Activated T-helper 2 cell treated with anti-CD3 and anti-CD28 coated beads, Interferon-gamma antibody, Interleukin-2, Interleukin-4, amounts not matched to agents 10 μg/mL and 5 μg/mL and 100 μg/mL, durations not matched to agents 14 hours and 24 hours and 36 hours (primary cell): ENCODE results near the gene CD4. TPM values are rescaled to one million over a fixed set of nuclear protein-coding genes. Genes with fewer than 3 reads are reported as not detected.

Source experiments
- DNase-seq: peaks from one replicate; pipeline ENCODE4 v3.0.0; 2021; ENCODE audit warnings: low spot score
- H3K27ac Mint-ChIP-seq: one replicate; pipeline ENCODE4 v1.8.0; 2021; ENCODE audit warnings: mixed read lengths
- H3K27me3 Mint-ChIP-seq: one replicate; pipeline ENCODE4 v1.8.0; 2021; ENCODE audit warnings: low read depth, mixed read lengths
- H3K36me3 Mint-ChIP-seq: one replicate; pipeline ENCODE4 v1.8.0; 2021; ENCODE audit warnings: low read depth, mixed read lengths
- H3K4me1 Mint-ChIP-seq: one replicate; pipeline ENCODE4 v1.8.0; 2021; ENCODE audit warnings: low read depth, mixed read lengths
- H3K4me3 Mint-ChIP-seq: one replicate; pipeline ENCODE4 v1.8.0; 2021; ENCODE audit warnings: low read depth, mild to moderate bottlenecking, moderate library complexity, mixed read lengths
- H3K9me3 Mint-ChIP-seq: one replicate; pipeline ENCODE4 v1.8.0; 2021; ENCODE audit warnings: mixed read lengths
- intact Hi-C: fragments of 100-400 bp; cut with micrococcal nuclease; formaldehyde crosslinking; loops from one replicate; pipeline ENCODE4 v1.15.1; 2023
- total RNA-seq: library from RNA; stranded (reverse); gene quantifications from 2 replicates; pipeline ENCODE4 v1.2.3, GENCODE V29; 2022

CD4 gene
- total RNA-seq, 1 donor from 2014 or later = 368 TPM

DNA sequence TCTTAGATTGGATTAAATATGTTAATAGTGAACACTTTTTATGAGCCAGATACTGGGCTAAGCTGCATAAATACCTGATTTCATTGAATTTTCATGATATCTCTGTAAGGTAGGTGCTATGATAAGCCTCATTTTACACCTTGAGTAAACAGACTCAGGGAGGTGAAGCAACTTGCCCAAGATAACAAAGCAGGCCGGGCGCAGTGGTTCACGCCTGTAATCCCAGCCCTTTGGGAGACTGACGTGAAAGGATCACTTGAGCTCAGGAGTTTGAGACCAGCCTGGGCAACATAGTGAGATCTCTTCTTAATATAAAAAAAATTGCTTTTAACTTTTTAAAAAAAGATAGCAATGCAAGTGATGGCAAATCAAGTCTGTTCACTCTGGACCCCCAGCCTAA, 52.7 kb downstream of the CD4 start:
- Mint-ChIP-seq H3K4me3 (no peak overlapping the region), H3K36me3 (peaks cover 7% of the 10 kb centered on the region), H3K27me3 (no peaks in the 10 kb centered on the region), H3K9me3 (no peaks in the 10 kb centered on the region), H3K4me1 (no peaks in the 10 kb centered on the region), H3K27ac (no peak overlapping the region)
- no peak for DNase-seq
- intact Hi-C loops = no loop called here

DNA sequence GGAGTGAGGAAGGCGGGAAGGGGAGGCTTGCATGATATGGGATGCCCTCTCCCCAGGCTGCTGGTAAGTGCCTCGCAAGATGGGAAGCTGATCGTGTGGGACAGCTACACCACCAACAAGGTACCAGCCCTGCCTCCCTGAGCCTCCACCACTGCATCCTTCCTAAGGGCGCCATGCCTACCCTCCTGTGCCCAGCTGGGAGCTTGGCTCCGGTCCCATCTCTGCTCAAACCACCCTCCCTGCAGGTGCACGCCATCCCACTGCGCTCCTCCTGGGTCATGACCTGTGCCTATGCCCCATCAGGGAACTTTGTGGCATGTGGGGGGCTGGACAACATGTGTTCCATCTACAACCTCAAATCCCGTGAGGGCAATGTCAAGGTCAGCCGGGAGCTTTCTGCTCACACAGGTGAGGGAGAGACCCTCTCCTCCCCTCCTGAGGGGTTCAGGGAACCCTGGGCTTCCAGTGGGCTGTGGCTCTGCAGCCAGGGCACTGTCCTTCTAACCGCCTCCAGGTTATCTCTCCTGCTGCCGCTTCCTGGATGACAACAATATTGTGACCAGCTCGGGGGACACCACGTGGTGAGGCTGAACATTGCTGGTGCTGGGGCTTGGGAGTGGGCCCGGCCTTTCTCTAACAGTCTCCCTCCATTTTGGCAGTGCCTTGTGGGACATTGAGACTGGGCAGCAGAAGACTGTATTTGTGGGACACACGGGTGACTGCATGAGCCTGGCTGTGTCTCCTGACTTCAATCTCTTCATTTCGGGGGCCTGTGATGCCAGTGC, 54.0 kb downstream of the CD4 start:
- H3K9me3 Mint-ChIP-seq = no peaks in the 10 kb centered on the region
- peaks cover 5% of the 10 kb centered on the region for H3K4me1 Mint-ChIP-seq
- no peak for DNase-seq
- intact Hi-C loops = no loop called here
- H3K27ac Mint-ChIP-seq = no peak overlapping the region
- peaks cover 16% of the 10 kb centered on the region for H3K36me3 Mint-ChIP-seq
- no peaks in the 10 kb centered on the region for H3K27me3 Mint-ChIP-seq
- H3K4me3 Mint-ChIP-seq = no peak overlapping the region

DNA sequence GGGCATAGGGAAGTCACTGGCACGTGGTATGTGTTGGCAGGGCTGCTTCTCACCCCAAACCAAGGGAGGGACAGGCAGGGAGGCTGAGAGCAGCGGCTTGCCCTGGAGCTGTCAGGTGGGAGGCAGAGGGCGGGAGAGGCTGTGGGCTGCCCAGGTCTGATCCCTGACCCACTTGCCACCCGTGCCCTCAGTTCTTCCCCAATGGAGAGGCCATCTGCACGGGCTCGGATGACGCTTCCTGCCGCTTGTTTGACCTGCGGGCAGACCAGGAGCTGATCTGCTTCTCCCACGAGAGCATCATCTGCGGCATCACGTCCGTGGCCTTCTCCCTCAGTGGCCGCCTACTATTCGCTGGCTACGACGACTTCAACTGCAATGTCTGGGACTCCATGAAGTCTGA, 56.1 kb downstream of the CD4 start:
- peaks cover 18% of the 10 kb centered on the region for H3K4me1 Mint-ChIP-seq
- H3K27ac Mint-ChIP-seq = no peak overlapping the region
- H3K9me3 Mint-ChIP-seq = no peaks in the 10 kb centered on the region
- intact Hi-C loops = no loop called here
- H3K36me3 Mint-ChIP-seq = peaks cover 28% of the 10 kb centered on the region
- no peaks in the 10 kb centered on the region for H3K27me3 Mint-ChIP-seq
- no peak for DNase-seq
- no peak overlapping the region for H3K4me3 Mint-ChIP-seq

DNA sequence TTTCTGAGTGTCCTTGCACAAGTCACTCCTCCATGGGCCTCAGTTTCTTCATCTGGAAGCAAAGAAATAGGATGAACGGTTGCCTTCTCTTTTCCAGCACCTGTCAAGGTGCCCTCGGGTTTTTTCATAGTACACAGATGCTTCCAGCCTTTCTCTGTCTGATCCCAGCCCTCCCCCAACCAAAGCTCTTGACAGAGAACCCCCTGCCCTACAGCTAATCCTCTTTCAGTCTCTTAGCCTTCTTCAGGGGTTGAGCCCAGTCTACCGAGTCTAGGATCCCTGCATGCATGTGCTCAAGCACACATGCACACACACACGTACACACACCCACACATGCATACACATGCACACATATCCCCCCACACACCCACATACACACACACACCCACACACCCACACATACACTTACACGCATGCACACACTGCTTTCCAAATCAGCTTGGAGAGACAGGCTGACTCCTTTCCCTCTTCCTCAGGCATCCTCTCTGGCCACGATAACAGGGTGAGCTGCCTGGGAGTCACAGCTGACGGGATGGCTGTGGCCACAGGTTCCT, 57.1 kb downstream of the CD4 start:
- Mint-ChIP-seq H3K36me3 (peaks cover 34% of the 10 kb centered on the region), H3K4me3 (no peak overlapping the region), H3K4me1 (peaks cover 21% of the 10 kb centered on the region), H3K9me3 (no peaks in the 10 kb centered on the region), H3K27me3 (no peaks in the 10 kb centered on the region), H3K27ac (no peak overlapping the region)
- intact Hi-C loops = no loop called here
- DNase-seq = no peak

DNA sequence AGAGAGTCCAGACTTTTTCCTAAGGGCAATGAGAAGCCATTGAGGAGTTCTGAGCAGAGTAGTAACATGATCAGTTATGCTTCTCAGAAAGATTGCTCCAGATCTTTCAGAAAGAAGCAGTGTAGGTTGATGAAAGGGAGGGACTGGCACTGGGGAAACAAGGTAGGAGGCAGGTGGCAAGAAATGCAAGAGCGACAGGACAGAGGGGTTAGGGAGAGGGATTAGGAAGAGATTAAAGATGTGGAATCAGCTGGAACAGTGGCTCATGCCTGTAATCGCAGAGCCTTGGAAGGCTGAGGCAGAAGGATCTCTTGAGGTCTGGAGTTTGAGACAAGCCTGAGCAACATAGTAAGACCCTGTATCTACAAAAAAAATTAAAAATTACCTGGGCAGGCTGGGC, 58.3 kb downstream of the CD4 start:
- Mint-ChIP-seq H3K27ac (peak overlapping the region; percentile 40), H3K27me3 (no peaks in the 10 kb centered on the region), H3K4me1 (peaks cover 21% of the 10 kb centered on the region), H3K4me3 (peak overlapping the region; percentile 60), H3K36me3 (peaks cover 34% of the 10 kb centered on the region), H3K9me3 (no peaks in the 10 kb centered on the region)
- DNase-seq = no peak
- intact Hi-C loops = no loop called here

DNA sequence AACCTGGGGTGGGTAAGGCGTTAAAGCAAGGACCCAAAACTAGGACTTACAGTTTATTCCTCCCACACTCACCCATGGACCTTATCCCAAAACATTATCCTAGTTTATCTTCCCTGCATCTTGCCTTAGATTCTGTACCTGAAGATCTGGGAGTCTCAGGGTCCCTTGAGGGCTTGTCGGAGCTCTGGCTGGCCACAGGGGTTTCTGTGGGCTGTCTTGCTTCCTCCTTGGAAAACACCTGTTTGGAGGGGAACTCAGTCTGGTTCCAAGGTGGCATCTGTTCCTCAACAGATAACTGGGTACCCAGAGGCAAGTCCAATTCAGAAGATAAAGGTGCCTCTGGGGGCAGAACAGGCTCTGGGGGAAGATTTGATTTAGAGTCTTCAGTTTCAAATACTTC, 60.1 kb downstream of the CD4 start:
- Mint-ChIP-seq H3K4me3 (peak overlapping the region; percentile 96), H3K36me3 (peaks cover 44% of the 10 kb centered on the region), H3K4me1 (peaks cover 34% of the 10 kb centered on the region), H3K9me3 (no peaks in the 10 kb centered on the region), H3K27me3 (no peaks in the 10 kb centered on the region), H3K27ac (no peak overlapping the region)
- no peak for DNase-seq
- intact Hi-C loops = no loop called here

DNA sequence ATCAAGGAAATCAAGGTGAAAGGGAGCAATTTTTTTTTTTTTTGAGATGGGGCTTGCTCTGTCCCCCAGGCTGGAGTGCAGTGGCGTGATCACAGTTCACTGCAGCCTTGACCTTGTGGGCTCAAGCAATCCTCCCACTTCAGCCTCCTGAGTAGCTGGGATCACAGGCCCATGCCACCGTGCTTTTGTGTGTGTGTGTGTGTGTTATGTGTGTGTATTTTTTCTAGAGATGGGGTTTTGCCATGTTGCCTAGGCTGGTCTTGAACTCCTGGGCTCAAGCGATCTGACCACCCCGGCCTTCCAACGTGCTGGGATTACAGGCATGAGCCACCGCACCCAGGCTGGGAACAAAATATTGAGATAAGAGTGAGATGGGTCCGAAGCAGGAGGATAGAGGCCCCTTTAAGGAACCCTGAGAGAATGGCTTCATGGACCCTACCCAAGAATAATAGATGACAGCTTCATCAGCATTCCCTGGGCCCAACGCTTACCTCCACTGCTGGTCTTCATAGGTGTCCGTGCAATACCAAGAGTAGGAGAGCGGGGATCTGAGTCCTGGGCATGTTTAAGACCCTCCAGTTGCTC, 60.7 kb downstream of the CD4 start:
- H3K4me1 Mint-ChIP-seq = peaks cover 34% of the 10 kb centered on the region
- no peaks in the 10 kb centered on the region for H3K9me3 Mint-ChIP-seq
- DNase-seq = no peak
- intact Hi-C loops = loop anchor here (5.0 kb wide), 2 partner anchors 283 to 358 kb away; partner anchors contain the start of genes MRPL51, NCAPD2 and NOP2
- peak overlapping the region; percentile 96 for H3K4me3 Mint-ChIP-seq
- H3K27ac Mint-ChIP-seq = peak overlapping the region; percentile 39
- no peaks in the 10 kb centered on the region for H3K27me3 Mint-ChIP-seq
- H3K36me3 Mint-ChIP-seq = peaks cover 44% of the 10 kb centered on the region

DNA sequence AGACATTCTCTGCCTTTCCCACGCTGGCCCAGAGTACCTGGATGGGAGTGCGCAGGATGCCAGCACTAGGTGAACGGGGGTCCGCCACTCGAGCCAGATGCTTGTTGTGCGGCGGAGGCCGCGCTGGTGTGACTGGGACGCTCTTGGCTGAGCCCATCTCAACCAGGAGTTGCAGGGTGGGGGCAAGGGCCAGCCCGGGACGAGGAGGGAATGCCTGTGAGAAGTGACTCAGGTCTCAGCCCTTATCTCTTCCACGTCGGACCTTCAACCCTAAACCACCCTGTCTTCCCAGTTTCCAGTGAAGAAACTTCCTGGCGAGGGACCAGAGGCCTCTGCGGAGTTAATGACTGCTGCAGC, 61.4 kb downstream of the CD4 start:
- Mint-ChIP-seq H3K9me3 (no peaks in the 10 kb centered on the region), H3K27ac (peak overlapping the region; percentile 97), H3K4me1 (peaks cover 34% of the 10 kb centered on the region), H3K36me3 (peaks cover 47% of the 10 kb centered on the region), H3K4me3 (peak overlapping the region; percentile 96), H3K27me3 (no peaks in the 10 kb centered on the region)
- intact Hi-C loops = loop anchor here (1.0 to 5.0 kb wide), 3 partner anchors 120 to 358 kb away; partner anchors contain the start of genes EMG1, MRPL51, NCAPD2 and NOP2
- DNase-seq = no peak

DNA sequence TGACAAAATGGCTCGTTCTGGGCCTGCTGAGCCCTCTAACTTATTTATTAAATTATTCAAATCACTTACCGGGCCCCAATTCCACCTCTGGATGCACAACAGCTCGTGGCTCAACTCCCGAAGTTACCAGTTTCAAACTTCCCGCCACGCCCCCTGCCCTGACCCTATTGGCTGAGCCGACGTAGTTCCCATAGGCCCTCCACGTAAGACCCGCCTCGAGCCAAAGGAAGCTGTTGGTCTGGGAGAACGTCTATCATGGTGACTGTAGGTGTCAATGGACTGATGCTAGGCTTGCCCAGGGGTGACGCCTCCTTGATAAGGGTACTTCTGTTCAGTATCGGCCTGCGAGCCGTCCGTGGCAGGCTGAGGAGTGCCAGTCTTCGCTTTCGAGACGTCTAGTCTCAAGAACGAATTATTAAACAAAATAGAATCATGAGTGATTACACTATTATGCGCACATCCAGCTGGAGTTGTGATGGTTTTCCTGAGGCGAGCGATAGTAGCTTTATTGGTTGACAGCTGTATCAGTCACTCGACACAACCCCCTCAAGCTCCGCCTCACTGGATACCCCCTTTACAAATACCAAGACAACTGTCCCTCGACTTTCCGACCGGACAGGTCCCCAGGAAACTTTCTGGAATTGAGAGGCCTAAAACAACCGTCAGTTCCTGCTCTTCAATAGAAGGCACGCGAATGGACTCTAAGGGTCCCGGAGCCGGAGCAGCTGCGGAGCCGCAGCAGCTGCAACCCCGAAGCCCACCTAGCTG, 62.0 kb downstream of the CD4 start, which contains the start of gene CDCA3:
Gene CDCA3 (minus strand): TSS at position 134 of the 768 bp plus-strand sequence. CDS start 334 bp downstream, outside the sequence.
- H3K9me3 Mint-ChIP-seq = no peaks in the 10 kb centered on the region
- peak within 1 kb of the TSS; percentile 96 for H3K4me3 Mint-ChIP-seq
- peak within 1 kb of the TSS; percentile 97 for H3K27ac Mint-ChIP-seq
- DNase-seq = peak; percentile 92
- intact Hi-C loops = loop anchor here (1.0 to 5.0 kb wide), 3 partner anchors 119 to 359 kb away; partner anchors contain the start of genes EMG1, MRPL51, NCAPD2 and NOP2
- no peaks in the 10 kb centered on the region for H3K27me3 Mint-ChIP-seq
- peaks cover 34% of the 10 kb centered on the region for H3K4me1 Mint-ChIP-seq
- peaks cover 49% of the 10 kb centered on the region for H3K36me3 Mint-ChIP-seq

DNA sequence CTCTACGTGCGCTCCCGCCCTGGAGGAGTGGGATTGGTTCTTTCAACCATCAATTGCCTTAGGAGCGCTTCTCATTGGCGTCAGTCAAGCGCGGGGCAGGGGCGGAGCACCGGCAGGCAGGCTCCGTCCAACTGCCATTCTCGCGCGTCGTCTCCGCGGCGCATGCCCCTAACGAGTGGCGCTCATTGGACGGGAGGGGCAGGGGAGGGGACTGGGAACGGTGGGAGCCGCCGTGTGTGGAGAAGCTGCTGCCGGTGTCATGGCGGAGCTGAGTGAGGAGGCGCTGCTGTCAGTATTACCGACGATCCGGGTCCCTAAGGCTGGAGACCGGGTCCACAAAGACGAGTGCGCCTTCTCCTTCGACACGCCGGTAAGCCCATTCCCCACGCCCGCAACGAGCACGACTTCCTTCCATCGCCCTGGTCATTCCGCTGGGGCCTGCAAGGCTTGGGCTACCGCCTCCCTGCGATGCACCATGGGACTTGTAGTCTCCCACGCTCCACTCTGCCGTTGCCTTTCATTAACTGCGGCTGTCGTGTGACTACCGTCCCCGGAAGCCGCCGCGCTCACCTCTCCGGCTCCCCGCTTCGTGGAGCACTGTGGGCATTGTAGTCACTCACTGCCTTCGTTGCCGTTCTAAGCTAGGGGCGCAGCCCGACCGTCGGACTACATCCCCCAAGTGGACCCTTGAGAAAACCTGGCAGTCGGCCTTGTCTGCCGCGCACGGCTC, 62.8 kb downstream of the CD4 start, which contains the start of gene USP5:
Gene USP5 (plus strand): TSS at position 230 of the 730 bp plus-strand sequence. CDS start 30 bp downstream, at position 260.
- Mint-ChIP-seq H3K9me3 (no peaks in the 10 kb centered on the region), H3K27me3 (no peaks in the 10 kb centered on the region), H3K4me1 (peaks cover 34% of the 10 kb centered on the region), H3K27ac (peak within 1 kb of the TSS; percentile 97), H3K36me3 (peaks cover 47% of the 10 kb centered on the region), H3K4me3 (peak within 1 kb of the TSS; percentile 96)
- intact Hi-C loops = loop anchor here (1.0 to 5.0 kb wide), 10 partner anchors 15 to 360 kb away; partner anchors contain the start of genes EMG1, ING4, MLF2 and MRPL51
- DNase-seq = peak; percentile 99

DNA sequence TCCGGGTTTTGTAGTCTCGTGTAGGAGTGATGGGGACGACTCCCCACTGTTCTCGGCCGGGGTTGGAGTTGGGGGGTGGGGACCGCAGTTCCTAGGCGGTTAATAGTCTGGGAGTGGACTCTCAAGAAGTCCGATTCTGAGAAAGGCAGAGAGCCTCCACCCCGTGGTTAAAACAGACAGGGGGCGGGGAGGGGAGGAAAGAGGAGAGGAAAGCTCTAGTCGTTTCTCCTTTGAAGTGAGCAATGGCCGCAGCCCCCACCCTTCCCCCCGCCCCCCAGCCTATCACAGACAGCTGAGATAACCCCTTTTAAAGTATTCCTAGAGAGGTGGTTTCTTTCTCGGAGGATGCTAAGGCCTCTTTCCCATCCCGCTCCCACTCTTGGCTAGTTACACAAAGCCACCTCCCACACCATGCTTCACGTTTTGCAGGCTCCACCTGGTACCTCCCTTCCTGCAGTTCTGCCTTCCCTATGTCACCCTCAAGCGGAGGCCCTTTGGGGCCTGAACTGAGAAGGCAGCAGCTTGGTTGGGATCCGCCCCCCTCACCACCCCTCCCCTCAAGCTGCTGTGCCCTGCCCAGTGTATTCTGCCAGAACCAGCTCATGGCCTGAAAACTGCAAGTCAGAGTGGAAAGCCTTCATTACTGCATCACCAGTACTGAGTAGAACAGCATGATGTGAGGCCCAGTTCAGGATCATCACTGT, 63.5 kb downstream of the CD4 start:
- no peaks in the 10 kb centered on the region for H3K9me3 Mint-ChIP-seq
- peak overlapping the region; percentile 97 for H3K27ac Mint-ChIP-seq
- H3K4me1 Mint-ChIP-seq = peaks cover 31% of the 10 kb centered on the region
- DNase-seq = peak; percentile 61
- no peaks in the 10 kb centered on the region for H3K27me3 Mint-ChIP-seq
- intact Hi-C loops = loop anchor here (1.0 to 5.0 kb wide), 9 partner anchors 14 to 361 kb away; partner anchors contain the start of genes ING4, MLF2, MRPL51 and NCAPD2
- peaks cover 48% of the 10 kb centered on the region for H3K36me3 Mint-ChIP-seq
- H3K4me3 Mint-ChIP-seq = peak overlapping the region; percentile 96
